HTR-8/SVneo (cell line): ENCODE measurements around the gene PHACTR3.
A peak's percentile ranks its signal among the peaks of the same experiment; 100 is the strongest.

Experiments
- DNase-seq: peaks from one replicate; pipeline ENCODE4 v3.0.0; 2011; ENCODE audit warnings: low spot score, mixed read lengths; ENCODE audit not compliant: insufficient read length
- FAIRE-seq: peaks from 2 replicates; lab custom pipeline; 2011; peaks lifted over from hg19 to GRCh38; lab: Jason Lieb, UNC

PHACTR3 gene

DNA sequence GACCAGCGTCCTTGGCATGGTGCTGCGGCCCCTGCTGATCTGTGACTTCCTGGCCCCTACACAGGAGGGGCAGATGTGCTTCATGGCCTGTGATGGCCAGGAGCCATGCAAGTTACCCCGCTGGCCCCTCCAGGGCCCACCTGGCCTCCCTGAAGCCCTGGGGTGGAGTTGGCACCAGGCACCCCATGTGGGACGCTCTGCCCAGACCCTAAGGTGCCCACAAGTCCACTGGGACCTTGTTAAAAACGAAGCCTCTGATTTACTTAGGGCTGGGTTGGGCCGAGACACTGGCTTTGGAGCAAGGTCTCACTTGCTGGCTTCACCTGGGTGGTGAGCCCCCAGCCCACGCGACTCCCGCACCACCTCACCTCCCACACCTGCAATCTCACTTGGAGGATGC lies 139.0 kb downstream of the PHACTR3 start:
- FAIRE-seq (no peak), DNase-seq (no peak)

DNA sequence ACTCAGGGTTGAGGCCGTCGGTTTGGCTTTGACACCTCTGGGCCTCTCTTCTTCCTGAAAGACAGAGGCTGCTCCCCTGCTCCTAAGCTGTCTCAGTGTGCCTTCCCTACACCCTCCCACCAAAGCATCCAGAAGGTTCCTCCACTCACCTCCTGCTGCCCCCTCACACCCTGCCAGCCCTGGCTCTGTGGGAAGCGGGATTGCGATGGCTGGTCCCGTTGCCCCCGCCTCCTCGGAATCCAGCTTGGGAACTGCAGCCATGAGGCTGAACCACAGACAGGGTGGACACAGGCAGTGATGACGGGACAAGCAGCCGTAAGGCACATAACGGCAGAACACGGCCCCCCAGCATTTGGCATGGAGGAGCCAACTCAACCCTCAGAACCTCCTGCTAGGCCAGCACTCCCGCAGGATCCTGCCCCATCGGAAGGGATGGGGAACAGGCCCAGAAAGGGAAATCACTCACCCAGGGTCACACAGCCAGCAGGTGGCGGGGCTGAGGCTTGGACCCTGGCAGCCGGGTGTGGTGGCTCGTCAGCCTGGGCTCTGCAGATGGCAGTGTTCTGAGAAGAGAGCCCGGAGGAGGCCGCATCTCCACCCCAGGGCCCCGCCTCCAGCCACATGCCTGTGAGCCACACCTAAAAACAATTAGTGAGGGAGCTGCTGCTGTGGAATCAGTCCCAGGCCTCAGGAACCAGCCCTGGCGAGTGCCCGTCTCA lies 139.6 kb downstream of the PHACTR3 start:
- DNase-seq (no peak), FAIRE-seq (no peak)

- FAIRE-seq (peak; percentile 54), DNase-seq (no peak)
Measured at GRCh38 chr20:59744756-59745155, 140.4 kb downstream of the PHACTR3 start.

- FAIRE-seq (no peak), DNase-seq (no peak)
Measured at GRCh38 chr20:59745201-59745600, 140.9 kb downstream of the PHACTR3 start.

DNA sequence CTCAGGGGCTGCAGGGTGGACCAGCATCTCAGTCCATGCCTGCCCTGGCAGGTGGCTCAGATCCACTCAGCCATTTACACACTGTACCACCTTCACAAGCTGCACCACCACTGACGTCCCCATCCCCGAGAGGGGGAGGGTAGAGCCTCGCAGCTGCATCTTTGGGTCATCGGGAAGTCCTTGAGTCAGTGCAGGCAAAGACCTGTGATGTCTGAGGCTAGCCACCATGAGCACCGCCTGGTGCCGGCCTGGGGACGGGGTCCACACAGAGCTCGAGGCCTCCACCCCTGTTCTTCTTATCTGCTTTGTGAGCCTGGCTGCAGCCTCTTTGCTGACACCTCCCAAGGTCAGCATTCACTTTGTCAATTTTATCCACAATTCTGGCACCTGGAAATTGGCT lies 141.4 kb downstream of the PHACTR3 start:
- FAIRE-seq = peak; percentile 64
- DNase-seq = no peak

DNA sequence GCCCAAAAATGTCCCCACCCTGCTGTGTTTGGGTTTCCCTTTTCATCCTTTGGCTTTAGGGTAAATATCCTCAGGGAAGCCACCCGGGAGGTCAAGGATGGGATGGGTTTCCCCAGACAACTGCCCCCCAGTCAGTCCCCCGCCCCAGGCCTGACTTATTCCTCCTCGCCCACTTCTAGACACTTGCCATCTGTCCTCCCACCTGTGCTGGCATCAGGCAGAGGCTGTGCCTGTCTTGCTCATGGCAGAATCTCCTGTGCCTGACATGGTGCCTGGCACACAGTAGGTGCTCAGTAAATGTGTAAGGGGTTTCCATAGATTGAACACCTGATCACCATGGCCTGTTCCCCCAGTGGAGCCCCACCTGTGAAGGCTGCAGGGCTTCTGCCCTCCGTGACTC lies 141.8 kb downstream of the PHACTR3 start:
- FAIRE-seq = peak; percentile 23
- DNase-seq = no peak

DNA sequence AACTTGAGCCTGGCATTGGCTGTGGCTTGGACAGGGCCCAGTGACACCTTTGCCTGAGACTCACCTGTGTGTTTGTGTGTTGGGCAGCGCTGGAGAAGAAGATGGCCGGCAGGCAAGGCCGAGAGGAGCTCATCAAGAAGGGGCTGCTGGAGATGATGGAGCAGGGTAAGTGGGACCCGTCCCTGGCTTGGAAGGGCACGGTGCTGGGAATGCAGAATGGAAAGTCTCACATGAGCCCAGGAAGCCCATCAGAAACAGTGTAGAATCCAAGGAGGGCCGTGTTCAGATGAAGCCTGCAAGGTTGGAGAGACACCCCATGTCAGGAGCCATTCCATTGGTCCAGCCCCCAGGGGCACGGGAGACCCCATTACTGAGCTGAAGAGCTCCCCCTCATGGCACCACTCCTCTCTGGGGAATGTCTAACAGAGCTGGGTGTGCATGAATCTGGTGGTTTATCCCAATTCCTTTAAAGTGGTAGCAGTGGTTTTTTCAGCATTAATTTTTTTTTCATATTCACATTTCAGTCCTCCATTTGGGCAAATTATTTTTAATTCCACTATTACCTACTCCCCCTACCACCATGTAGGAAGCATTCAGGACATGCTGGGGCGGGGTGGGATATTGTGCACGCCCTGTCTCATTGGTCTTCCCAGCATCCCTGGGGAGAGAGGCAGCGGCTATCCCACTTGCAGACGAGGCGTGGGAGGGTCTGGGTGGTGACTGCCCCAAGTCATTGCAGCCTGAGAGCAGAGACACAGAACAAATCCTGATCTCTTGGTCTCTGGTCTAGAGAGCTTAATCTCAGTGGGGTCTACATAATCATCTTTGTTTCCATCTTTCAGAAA lies 143.6 kb downstream of the PHACTR3 start:
- FAIRE-seq = no peak

GRCh38 chr20:59748619-59749191 lies 144.4 kb downstream of the PHACTR3 start:
- DNase-seq (no peak), FAIRE-seq (no peak)

More for the DNA sequence above, 143.6 kb downstream of the PHACTR3 start:
- DNase-seq = no peak

GRCh38 chr20:59749301-59749700 lies 145.0 kb downstream of the PHACTR3 start:
- no peak for FAIRE-seq
- no peak for DNase-seq

- DNase-seq (no peak), FAIRE-seq (no peak)
Measured at GRCh38 chr20:59750209-59750840, 146.0 kb downstream of the PHACTR3 start.

DNA sequence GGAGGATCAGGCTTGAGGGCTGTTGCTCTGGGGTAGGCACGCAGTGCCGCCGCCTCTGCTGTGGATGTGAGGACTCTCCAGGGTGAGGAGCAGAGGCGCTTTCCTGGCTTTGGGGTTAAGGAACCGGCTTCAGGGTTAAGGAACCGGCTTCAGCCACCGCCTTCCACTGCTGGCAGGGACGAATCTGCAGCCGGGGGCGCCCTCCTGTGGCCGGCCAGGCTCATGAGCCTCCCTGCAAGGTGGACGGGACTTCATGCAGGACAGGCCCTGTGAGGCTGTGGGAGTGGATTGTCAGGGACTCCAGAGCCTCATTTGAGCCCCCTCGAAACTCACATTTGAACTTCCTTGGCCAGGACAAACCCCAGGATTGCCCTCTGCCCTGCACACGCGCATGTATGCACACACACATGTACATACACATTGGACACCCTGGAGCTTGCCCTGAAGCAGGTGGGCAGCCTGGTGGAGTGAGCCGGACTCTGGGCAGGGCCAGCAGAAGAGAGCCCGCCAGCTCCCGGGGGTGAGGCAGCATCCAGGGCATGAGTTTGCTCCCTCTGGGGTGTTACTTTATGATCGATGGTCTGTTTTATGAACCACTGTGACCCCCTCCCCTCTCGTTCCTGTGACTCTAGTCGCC lies 146.9 kb downstream of the PHACTR3 start:
- DNase-seq = peak; percentile 93
- peak; percentile 93 for FAIRE-seq

DNA sequence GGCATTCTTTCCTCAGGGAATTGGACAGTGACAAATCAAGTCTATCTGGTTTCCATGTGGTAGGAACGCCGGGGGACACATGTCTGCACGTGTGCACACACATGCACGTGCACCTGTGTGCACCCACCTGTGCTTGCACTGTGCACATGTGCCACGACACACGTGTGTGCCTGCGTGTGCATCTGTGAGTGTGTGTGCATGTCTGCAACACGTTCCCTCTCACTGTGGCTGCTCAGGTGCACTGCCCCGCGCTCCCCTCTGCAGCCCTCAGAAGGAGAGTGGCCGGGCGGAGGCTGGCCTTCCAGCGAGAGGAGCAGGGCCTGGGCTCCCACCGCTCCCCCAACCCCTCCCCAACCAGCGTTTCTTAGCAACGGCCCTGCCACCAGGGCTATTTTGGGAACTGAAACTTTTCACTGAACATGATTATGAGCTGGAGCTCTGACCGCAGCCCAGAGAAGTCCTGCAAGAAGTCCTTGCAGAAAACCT lies 147.8 kb downstream of the PHACTR3 start:
- DNase-seq (no peak), FAIRE-seq (peak; percentile 85)

DNA sequence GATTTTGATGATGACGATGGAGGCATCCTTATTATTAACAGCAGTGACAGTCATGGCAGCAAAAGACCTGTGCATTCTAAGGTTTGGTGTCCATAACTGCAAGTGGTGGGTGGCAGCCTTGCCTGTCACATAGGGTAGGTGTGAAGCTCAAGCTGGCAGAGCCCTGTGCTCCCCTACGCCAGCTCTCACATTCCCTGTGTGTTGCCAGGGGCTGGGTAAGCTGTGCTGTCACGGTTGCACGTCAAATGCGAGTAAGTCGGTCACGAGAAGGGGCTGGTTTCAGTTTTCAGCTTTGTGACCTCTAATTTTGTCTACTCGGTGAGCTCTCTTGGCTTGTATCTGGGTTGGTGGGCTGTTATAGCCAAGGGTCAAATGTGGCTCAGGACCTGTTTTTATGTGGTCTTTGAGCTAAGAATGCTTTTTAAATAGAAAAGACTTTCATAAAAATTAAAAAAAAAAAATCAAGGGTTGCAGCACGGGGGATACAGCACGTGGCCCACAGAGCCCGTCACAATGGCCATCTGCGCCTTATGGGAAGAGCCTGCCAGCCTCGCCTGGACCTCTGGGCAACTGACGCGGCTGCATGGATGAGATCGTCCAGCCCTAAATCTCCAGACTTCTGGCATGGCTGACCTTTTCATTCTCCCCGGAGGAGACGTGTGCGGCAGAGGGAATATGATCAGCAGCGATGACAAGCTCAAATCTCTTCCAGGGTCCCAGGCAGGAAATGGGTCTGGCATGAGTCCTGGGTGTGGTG lies 148.5 kb downstream of the PHACTR3 start:
- no peak for DNase-seq
- no peak for FAIRE-seq

DNA sequence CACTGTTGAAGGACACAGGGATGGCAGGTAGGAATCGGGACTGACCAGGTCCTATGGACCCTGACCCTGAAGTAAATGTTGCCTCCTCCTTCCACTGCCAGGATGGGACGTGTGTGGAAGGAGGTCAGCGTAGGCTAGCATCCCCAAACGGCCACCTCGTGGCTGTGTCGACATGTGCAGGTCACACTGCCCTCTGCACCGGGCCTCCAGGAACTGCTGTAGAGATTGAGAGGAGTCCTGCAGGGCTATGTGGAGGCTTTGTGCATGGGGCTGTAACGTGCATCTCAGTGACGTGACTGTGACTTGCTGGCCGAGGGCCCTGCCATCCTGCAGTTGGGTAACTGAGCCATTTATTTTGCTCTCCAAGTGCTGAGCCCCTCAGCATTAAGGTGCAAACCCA lies 149.5 kb downstream of the PHACTR3 start:
- FAIRE-seq (peak; percentile 16), DNase-seq (no peak)

DNA sequence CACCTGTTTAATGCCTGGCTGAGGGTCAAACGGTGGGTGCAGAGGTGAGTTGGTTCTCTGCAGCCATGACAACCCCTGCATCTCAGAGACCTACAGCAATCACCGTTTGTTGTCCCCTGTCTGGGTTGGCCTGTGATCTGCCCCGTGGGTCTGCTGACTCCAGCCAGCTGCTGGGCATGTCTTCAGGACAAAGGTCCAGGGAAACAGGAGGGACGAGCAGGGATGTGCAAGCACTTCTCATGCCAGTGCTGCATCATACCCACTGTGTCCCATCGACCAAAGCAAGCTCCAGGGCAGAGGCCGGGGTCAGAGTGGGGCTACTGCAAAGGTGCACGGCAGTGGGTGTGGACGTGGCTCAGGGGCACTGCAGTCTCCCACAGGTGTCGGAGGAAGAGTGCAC lies 150.2 kb downstream of the PHACTR3 start:
- DNase-seq (no peak), FAIRE-seq (no peak)

- FAIRE-seq = no peak
- no peak for DNase-seq
Measured at GRCh38 chr20:59756241-59756640, 151.9 kb downstream of the PHACTR3 start.

- FAIRE-seq (no peak), DNase-seq (no peak)
Measured at GRCh38 chr20:59764037-59764436, 159.7 kb downstream of the PHACTR3 start.

GRCh38 chr20:59765599-59766177 lies 161.3 kb downstream of the PHACTR3 start:
- DNase-seq (no peak), FAIRE-seq (peak; percentile 28)

DNA sequence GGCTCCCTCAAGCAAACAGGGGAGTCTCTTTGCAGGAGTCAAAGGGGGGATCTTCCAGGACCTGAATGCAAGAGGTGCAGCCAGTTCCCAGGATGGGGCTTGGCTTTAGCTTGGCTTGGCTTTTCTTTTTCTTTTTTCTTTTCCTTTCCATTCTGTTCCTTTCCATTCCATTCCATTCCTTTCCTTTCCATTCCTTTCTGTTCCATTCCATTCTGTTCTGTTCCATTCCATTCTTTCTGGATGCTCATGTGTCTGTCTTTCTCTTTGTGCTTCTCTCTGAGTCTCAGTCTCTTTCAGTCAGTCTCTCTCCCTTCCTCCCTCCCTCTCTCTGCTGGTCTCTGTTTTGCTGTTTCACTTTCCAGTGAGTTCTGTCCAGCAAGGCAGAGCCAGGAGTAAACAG lies 163.3 kb downstream of the PHACTR3 start:
- no peak for DNase-seq
- FAIRE-seq = peak; percentile 100
